Adrenal gland (tissue), 5 donors: ENCODE measurements around the gene COX4I1.

Experiments used
- POLR2A ChIP-seq, 2 donors: fragments of 450-650 bp; IDR thresholded peaks; one replicate each; pipeline ENCODE4 v1.6.1; 2017; ENCODE audit warnings: antibody characterized with exemption in 2 of 2, mild to moderate bottlenecking in 2 of 2, moderate library complexity in 1 of 2
- TF ChIP-seq, protein P1 (sequence below), 6 experiments: fragments of 450-650 bp in 4 of 6; fragments of 200-600 bp in 2 of 6; sonication (generic) in 1 of 6; IDR thresholded peaks; 1 replicate in 5 of 6; 2 replicates in 1 of 6; pipeline versions ENCODE4 v1.5.1 to v1.8.0; 2016 to 2021; ENCODE audit warnings: antibody characterized with exemption in 6 of 6, mild to moderate bottlenecking in 2 of 6, moderate library complexity in 1 of 6
- donor health status: DM: no; HTN: no; CAD: no.

DNA sequence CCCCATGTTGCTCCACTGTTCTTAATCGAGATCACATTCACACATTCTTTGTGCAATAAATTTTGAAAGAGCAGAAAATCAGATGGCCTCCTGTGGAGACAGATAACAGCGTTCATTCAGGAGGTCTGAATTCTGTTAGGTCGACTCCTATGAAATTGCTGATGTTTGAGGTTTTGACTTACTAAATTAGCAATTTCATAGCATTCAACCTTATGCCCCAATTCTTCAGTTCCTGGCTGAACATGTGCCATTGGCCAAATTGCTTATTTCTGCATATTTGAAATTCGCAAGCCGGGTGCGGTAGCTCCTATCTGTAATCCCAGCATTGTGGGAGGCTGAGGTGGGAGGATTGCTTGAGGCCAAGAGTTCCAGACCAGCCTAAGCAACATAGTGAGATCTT, 26.5 kb upstream of the COX4I1 start:
- TF ChIP-seq, protein P1, sequence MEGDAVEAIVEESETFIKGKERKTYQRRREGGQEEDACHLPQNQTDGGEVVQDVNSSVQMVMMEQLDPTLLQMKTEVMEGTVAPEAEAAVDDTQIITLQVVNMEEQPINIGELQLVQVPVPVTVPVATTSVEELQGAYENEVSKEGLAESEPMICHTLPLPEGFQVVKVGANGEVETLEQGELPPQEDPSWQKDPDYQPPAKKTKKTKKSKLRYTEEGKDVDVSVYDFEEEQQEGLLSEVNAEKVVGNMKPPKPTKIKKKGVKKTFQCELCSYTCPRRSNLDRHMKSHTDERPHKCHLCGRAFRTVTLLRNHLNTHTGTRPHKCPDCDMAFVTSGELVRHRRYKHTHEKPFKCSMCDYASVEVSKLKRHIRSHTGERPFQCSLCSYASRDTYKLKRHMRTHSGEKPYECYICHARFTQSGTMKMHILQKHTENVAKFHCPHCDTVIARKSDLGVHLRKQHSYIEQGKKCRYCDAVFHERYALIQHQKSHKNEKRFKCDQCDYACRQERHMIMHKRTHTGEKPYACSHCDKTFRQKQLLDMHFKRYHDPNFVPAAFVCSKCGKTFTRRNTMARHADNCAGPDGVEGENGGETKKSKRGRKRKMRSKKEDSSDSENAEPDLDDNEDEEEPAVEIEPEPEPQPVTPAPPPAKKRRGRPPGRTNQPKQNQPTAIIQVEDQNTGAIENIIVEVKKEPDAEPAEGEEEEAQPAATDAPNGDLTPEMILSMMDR (IDR thresholded peaks at IDR 0.05), result no peak
- no peak for TF ChIP-seq POLR2A (IDR thresholded peaks at IDR 0.05)
